ENCODE results near the gene LUZP2.

Gene LUZP2

DNA sequence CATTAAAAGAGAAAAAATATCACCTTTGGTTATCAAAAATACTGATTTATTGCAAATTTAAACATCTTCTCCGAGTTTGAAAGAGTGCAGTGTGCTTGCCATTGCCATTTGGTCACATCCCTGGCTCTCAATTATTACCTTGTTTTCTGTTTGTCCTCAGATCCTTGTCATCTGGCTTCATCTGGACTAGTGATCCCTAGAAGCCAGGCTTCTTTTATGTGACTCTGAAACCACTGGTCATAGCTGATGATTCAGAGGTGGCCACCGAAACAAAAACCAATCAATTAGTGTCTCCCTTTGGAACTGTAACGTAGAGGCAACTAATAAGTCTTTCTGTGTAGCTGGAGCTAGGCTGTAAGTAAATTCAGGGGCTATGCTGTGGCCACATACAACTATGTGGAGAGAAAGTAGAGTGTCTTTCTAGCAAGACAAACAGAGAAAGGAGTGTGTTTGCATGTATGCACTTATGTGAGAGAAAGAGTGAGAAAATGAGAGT lies 237.9 kb downstream of the LUZP2 start:
- DNase-seq = no peak

DNA sequence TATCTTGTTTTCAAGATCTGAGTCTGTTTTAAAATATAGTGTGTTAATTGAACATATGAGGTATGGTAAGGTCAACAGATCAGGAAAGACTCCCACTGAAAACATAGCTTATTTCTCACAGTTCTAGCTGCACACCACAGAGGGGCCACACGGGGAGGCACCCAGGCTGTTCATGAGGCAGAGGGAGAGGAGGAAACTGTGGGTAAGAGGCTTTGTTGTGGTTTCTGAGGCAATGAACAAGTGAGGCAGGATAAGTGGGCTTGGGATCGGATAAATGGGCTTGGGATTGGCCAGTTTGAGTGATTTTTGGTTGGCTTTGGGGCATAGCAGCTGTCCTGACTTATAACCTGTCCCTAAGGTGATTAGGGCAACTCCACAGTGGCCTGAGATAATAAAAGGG lies 242.1 kb downstream of the LUZP2 start:
- DNase-seq = no peak

DNA sequence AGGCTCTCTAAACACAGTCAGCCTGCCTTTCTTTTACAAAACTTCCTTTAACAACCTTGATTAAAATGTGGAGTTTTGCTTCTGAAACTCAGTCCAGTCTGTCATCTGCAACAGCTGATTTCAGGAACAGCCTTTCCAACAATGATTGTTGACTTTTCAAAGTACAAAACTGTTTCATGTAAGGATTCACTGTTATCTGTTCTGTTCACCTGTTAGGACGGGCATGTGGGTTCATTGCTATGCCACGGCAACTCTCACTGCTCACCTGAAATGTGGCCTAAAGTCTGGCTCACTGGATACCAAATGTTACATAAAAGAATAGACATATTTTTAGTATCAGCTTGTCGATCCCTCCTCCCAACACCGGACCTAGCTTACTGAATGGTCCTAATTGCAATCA lies 242.8 kb downstream of the LUZP2 start:
- no peak for DNase-seq

DNA sequence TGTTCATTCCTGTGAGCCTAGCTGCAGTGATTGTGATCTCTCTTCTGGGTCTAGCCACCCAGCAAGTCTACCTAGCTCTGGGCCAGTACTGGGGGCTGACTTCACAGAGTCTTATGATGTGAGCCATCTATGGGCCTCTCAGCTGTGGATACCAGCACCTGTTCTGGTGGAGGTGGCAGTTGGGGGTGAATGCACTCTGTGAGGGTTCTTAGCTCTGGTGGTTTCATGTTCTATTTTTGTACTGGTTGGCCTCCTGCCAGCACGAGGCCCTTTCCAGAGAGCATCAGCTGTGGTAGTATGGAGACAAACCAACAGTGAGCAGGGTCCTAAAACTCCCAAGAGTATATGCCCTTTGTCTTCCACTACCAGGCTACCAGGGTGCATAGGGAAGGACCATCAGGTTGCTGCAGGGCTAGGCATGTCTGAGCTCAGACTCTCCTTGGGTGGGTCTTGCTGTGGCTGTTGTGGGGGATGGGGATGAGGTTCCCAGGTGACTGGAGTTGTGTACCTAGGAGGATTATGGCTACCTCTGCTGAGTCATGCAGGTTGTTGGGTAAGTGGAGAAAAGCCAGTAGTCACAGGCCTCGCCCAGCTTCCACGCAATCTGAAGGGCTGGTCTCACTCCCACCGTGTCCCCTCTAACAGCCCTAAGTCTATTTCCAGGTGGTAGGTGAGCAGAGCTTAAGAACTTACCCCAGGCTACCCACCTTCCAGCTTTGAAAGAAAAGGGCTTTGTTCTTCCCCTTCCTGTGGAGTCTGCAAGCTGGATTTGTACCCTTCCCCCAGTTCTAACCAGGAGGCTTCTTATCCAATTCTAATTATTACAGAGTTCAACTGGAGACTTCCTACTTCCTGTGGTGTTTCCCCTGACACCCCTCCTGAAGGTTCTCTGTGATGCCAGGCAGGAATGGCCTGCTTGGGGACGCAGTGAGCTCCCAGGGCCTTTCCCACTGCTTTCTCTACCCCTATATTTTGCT lies 250.7 kb downstream of the LUZP2 start:
- no peak for DNase-seq

DNA sequence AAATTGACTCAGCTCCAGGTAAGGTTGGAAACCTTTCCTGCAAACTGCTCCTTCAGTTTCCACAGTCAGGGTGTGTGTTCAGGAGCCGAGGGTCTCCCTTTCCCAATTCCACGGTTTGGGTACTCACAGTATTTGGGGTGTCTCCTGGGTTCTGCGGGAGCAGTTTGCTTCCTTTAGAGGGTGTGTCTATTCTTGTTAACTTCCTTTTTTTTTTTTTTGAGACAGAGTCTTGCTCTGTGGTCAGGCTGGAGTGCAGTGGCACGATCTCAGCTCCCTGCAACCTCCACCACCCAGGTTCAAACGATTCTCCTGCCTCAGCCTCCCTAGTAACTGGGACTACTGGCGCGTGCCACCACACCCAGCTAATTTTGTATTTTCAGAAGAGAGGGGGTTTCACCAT lies 251.4 kb downstream of the LUZP2 start:
- DNase-seq = no peak

DNA sequence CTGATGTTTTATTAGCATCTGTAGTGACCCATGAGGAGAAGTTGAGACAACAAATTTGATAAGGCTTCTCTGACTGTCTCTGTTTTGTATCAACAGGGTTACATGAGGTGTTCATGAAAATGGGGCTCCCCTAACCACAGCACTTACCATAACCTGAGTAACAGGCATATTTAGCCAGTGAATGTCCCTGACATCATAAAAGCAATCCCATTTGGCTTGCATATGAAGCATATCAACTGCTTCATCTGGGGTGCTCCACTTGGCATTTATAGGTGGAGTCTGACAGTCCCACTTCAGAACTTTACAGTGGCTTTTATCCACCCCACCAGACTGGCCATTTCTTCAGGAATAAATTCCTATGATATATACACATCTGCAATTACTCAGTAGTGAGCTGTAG lies 257.6 kb downstream of the LUZP2 start:
- no peak for DNase-seq

DNA sequence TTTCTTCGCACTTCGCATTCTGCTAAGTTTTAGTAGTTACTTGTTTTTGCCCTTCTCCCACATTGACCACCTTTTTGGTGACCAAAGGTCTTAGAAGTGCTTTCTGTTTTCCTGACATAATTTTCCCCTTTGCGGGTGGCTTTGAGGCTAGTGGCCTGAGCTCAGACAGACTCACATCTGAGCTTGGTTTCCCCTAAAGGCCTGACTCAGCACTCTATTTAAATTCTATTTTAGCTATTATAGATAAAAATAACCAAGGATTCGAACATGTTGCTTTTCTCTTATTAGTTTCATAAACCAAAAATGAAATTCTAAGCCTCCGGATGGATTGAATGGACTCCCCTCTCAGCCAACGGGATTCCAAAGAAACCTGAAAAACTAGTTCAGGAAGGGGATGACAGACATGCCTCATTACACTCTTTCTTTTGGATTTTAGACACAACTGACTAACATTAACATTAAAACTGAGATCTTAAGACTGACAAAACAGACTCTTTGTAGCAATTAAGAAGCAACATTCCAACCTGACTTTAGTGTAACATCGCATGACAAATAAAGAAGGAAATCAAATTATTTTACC lies 258.5 kb downstream of the LUZP2 start:
- DNase-seq = no peak

DNA sequence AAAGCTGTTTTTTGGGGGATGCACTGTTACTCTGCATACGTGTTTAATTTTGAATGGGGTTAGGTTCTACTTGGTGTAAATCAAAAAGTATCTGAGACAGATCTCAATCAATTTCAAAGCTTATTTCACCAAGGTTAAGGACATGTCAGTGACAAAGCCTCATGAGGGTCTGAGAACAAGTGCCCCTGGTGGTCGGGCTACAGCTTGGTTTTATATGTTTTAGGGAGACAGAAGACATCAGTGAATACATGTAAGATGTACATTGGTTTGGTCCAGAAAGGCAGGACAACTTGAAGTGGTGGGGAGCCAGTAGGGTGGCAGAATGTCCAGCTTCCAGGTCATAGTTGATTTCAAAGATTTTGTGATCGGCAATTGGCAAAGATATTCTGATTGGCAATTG lies 262.9 kb downstream of the LUZP2 start:
- DNase-seq = no peak

DNA sequence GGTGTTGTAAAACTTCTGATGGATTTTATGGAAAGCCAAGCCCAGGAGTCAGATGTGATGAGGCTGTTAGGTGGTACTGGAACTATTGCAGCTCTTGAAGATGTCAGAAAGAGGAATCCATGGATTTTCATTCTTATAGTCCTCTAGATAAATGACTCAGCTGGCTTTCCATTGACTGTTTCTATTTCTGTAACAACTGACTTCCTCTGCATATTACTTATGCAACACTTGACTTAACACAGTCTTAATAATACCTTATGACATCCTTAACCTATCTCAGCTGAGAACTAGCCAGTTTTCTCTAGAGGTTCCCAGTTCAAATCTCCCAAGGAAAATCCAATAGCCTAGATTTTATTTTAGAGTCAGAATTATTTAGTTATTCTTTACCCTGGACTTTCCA lies 263.8 kb downstream of the LUZP2 start:
- no peak for DNase-seq

DNA sequence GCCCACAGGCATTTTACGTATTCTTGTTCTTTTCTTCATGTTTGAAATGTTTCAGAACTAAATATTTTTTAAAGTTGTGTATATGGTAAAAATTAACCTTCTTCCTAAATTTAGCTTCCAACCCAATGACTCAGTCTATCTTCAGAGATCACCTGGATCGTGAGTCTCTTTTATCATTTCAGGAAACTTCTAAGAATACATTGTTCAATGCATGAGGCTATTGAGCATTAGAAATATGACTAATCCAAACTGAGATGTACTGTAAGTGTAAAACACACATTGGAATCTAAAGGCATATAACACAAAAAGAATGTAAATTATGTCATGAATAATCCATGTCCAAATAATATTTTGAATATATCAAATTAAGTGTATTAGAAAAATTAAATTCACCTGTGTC lies 265.2 kb downstream of the LUZP2 start:
- DNase-seq = no peak

DNA sequence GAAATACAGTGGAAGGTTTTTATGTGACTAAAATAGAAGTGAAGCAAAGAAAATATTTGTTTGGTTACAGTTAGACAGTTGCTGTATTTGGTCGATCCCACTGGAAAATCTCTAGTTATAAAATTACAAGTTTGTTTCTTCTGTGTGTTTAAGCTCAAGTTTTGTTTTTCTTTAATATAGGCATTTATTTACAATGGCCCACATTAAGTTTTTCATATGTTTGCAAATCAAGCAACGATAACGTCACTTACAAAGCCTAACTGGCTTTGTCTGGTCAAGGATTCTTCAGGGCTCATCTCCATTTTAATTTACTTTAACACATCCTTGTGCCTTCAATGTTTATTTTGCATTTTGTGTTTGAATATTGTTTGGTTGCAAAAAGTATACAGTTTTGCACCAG lies 270.6 kb downstream of the LUZP2 start:
- DNase-seq = no peak

DNA sequence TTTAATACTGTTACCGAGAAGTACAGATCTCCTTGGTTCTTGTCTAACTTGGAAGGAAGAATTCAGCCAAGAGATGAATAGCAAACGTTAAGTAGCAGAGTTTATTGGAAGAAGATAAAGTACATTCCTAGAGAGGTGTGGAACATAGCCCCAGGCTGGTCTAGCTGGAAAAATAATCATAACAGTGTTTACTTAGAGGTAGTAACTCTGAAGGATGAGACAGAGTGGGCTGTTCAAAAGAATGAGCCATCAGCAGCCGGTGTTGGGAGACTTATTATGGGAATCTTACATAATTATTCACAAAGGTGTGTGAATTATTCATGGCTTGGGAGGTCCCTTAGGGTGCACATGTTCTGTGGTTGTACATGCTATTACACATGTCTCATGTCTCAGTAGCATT lies 276.5 kb downstream of the LUZP2 start:
- no peak for DNase-seq

DNA sequence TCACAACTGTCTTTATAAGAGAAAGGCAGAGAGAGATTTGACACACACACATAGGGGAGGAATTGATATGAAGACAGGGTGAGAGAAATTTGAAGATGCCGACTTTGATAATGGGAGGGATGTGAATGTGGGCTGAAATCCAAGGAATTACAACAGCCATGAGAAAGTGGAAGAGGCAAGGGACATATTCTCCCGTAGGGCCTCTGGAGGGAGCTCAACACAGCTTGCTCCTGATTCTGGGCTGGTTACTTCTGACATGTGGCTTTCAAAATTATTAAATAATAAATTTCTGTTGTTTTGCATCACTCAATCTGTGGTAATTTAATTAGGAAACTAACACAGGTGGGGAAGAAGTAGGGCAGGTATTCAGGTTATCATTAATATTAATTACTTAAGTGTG lies 282.9 kb downstream of the LUZP2 start:
- no peak for DNase-seq

DNA sequence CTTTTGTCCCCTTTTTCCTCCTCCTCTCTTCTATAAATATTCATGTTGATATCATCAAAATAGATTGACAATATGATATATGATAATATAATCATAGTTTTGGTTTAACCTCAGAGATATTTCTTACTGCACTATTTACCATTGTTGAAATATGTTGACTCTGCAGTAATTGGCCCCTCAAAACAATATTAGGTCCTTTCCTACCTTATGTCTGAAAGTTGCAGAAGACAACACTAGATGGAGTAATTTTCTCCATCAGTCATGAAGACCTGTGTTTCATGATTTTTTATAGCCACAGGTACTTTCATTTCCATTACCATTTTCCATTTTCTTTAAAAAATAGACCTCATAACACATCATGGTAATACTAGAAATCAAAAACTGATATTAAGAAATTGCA lies 284.4 kb downstream of the LUZP2 start:
- no peak for DNase-seq

DNA sequence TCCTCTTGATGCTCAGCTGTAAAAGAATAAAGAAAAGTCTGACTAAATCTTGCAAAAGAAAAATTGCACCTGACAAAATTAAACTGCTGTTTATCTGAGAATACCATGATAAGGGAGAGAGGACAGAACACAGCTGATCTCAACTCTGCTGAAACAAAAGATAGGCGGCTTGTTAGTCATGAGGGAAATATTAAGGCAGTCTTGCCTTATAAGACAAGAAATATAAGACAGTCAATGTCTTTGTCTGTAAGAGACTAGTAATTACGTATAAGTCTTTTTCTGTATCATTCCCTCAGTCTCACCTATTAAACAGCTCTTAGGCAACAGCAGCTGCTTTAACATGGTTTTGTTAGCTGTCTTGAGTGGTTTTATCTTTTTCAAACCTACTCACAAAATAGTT lies 296.6 kb downstream of the LUZP2 start:
- no peak for DNase-seq

DNA sequence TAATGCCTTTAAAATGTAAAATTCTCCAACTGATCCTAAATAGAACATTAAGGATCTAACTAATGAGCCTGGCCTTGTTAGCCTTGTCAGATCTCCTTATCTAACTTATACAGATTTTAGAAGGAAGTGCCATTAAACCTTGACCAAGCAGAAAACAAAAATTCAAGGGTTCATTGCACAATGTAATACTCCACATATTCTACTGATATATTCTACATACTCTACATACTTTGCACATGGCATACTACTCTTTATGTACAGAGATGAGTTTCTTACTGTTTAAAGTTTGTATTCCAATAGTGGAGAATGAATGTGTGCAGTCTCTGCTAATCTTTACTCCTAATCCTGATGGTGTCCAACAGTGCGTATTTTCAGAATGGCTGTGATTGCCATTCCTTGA lies 297.2 kb downstream of the LUZP2 start:
- DNase-seq = no peak

DNA sequence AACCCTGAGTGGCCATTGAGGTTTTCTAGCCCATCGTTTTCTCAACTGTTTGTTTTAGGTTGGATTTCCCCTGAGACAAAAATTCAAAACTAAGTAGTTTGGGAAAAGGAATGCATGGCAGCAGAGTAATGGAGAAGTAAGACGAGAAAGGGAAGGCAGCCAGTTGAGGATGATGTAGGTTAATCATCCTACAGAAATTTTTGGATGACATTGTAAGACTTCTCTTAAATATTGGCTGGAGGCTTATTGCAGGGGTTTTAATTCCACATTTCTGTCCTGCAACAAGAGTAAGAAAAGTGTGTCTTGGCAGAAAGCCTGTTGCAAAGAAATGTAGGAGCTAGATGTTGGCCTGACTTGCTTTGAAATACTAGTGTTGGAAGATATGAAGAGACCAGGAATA lies 308.8 kb downstream of the LUZP2 start:
- no peak for DNase-seq

DNA sequence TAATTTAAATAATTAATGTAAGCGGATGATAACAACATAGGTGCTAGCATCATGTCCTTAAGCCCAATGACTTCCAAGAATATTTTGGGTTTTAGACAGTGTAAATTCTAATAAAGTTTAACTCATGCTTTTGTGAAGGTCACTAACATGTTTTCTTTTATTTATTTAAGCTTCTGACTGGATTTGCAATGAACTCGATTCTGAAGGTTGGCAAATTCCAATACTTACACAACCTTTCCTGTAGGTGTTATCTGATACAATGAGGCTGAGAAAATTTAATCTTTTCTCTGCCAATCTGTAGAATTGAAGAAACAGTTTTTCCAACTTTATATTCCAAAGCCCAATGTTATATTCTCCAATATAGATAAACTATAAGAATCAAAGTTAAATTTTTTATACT lies 311.3 kb downstream of the LUZP2 start:
- no peak for DNase-seq

DNA sequence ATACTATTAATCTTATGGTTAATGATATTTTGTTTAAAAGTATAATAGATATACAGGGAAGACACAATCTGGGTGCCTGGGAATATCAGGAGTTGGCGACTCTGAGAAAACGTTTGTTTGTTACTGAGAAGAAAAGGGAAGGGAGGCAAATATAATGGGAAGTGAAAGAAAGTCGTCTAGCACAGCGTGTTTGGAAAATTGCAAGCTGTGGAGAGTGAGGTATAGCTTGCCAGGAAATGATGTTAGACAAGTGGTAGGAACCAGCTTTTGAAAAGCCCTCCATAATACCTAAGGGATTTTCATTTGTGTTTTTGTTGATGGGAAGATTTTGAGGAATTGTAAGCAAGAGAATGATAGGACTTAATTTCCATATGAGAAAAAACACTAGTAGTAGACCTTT lies 322.2 kb downstream of the LUZP2 start:
- no peak for DNase-seq

DNA sequence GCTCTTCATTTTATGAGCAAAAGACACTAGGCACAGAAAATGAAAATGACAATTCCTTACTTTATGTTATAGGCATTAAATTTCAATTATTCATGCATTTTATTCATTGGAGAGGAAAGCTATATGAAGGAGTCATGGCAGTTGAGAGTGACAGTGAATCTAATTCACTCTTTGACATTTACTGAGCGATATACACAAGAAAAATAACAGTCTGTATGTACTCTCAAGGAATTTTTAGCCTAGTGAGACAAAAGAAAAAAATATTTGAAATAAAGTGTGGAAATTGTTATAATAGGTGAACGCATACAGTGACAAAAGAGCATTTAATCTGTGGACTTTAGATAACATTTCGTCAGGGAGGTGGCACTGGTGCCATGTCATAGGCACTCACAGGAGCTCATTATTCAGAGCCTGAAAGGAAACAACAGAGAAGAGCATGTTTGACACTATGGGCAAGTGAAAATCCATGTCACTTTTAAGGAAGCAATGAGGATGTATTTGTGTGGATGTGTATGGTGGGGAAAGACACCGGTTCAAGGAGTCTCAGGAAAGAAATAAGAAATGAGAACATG lies 323.1 kb downstream of the LUZP2 start:
- DNase-seq = no peak

DNA sequence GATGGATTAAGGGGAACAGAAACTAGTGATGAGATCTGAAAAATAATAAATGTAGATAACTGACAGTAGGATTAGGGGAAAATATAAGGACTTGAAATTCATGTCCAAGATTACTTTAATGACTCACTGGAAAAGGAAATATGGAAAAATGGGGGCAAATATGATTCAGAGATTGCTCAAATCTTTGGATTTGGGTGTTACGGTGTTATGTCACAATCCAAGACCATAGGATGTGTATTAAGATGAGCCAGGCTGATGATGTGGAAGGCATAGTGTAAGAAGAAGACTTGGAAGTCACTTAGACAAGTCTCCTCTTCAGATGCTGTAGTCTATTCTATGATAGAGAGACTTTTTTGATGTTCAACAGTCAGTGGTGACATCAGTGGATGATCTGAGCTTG lies 323.7 kb downstream of the LUZP2 start:
- no peak for DNase-seq

DNA sequence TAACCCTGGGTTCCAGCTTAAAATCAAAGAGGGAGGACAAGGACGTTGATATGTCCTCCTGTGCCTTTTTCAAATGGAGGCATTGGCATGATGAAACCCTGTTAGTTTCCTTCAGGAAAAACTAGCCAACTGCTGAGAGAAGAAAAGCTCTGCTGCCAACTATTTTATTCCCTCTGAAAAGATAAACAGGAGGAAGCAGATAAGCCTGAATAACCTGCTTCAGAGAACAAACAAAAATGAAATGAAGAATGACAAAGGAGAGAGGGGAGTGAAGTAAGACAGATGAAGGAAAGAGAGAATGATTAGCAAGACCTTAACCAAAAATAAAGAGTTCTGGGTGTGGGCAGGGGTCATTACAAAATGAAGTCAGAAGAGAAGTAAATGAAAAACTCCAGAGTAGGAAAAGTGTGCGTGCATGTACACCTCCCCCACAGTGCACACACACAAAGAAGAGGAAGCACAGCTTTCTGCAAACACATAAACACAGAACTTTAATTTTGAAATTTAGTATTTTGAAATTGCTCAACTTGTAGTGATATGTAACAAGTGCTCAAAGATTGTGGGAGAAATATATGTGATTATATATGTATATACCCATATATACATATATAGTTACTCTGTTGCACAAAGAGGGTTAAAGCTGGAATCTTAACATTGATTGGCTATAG lies 332.2 kb downstream of the LUZP2 start:
- no peak for DNase-seq

DNA sequence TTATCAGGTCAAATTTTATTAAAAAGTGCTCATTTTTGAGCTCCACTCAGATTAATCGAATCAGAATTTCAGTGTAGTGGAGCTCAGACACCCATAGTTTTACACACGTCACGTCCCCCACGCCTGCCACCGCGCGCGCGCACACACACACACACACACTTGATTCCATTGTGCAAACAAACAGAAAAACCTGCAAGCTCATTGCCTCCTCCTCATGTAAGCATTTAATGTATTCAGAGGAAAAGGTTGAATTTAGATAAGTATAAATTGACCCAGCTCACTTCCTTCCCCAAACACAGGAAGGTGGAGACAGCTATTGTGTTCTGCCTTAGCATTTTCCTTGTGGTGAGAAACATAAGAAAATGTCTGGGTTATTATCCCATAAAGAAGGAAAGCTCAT lies 336.7 kb downstream of the LUZP2 start:
- DNase-seq = no peak

DNA sequence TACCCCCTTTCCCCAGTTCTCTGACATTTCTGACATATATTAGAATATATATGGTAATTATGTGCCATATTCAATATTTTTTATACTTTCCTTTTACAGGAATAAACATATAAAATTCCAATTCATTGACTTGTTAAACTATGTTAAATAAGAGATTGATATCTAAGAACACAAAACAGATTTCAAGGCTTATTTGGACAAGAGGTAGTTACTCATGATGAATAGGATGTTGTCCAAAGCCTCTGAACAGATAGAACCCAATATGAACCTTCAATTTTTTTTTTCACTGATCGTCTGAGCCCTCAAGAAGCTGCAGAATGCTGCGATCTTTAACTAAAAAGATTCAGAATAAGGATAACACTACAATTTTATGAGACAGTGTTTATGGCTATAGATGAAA lies 340.3 kb downstream of the LUZP2 start:
- no peak for DNase-seq

Data from SW 1271 (cell line).